ENCODE data around the gene SEMA6B.

DNA sequence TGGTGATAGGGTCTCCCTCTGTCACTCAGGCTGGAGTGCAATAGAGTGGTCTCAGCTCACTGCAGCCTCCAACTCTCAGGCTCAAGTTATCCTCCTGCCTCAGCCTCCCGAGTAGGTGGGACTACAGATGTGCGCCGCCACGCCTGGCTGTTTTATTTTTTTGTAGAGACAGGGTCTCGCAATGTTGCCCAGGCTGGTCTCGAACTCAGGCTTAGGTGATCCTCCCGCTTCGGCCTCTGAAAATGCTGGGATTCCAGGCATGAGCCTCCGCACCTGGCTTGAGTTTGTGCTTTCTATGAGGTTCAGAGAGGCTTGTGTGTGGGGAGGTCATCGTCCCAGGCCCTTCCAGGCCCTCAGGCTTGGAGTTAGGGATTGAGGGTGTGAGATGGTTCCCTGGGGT lies 40.6 kb upstream of the SEMA6B start:
- TF ChIP-seq, protein P1, sequence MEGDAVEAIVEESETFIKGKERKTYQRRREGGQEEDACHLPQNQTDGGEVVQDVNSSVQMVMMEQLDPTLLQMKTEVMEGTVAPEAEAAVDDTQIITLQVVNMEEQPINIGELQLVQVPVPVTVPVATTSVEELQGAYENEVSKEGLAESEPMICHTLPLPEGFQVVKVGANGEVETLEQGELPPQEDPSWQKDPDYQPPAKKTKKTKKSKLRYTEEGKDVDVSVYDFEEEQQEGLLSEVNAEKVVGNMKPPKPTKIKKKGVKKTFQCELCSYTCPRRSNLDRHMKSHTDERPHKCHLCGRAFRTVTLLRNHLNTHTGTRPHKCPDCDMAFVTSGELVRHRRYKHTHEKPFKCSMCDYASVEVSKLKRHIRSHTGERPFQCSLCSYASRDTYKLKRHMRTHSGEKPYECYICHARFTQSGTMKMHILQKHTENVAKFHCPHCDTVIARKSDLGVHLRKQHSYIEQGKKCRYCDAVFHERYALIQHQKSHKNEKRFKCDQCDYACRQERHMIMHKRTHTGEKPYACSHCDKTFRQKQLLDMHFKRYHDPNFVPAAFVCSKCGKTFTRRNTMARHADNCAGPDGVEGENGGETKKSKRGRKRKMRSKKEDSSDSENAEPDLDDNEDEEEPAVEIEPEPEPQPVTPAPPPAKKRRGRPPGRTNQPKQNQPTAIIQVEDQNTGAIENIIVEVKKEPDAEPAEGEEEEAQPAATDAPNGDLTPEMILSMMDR (optimal IDR thresholded peaks at IDR 0.05 in 1 of 3, IDR thresholded peaks at IDR 0.05 in 1 of 3, conservative IDR thresholded peaks at IDR 0.05 in 1 of 3; ENCODE audit: extremely low read depth in 1 of 3, insufficient read depth in 2 of 3, low read length in 3 of 3) = no peak
- no peak for TF ChIP-seq EZH2 (IDR thresholded peaks at IDR 0.05; ENCODE audit: low read length)

Data from keratinocyte (primary cell).